Measurements from ENCODE around the gene KLK10.

KLK10 gene

GRCh38 chr19:51027126-51027806, 7.8 kb upstream of the KLK10 start:
- DNase-seq (ENCODE audit: low read depth, low spot score): no peak
- no peak overlapping the region; the same call in 1 of the 2 replicates for H3K4me3 ChIP-seq (ENCODE audit: low read length)
- H3K9me3 ChIP-seq (ENCODE audit: control insufficient read depth, insufficient read depth, low read length): no peaks in the 10 kb centered on the region
- WGBS (ENCODE audit: insufficient coverage, insufficient read length): no CpG with 5 or more reads among the region's 14 CpGs
- no peaks in the 10 kb centered on the region for H3K36me3 ChIP-seq (ENCODE audit: control insufficient read depth, insufficient read depth, low read length)
- H3K27ac ChIP-seq (ENCODE audit: low read length): no peak overlapping the region
- H3K27me3 ChIP-seq (ENCODE audit: control insufficient read depth, insufficient read depth, low read length): no peaks in the 10 kb centered on the region
- peaks cover 2% of the 10 kb centered on the region; the same call in 1 of the 2 replicates for H3K4me1 ChIP-seq (ENCODE audit: control insufficient read depth, insufficient read depth, low read length)

- no CpG with 5 or more reads among the region's 11 CpGs for WGBS (ENCODE audit: insufficient coverage, insufficient read length)
- Histone ChIP-seq H3K4me3 (ENCODE audit: low read length) (no peak within 1 kb of the TSS; the same call in 1 of the 2 replicates), H3K9me3 (ENCODE audit: control insufficient read depth, insufficient read depth, low read length) (no peaks in the 10 kb centered on the region), H3K27ac (ENCODE audit: low read length) (no peak within 1 kb of the TSS), H3K27me3 (ENCODE audit: control insufficient read depth, insufficient read depth, low read length) (no peaks in the 10 kb centered on the region), H3K36me3 (ENCODE audit: control insufficient read depth, insufficient read depth, low read length) (no peaks in the 10 kb centered on the region), H3K4me1 (ENCODE audit: control insufficient read depth, insufficient read depth, low read length) (peaks cover 2% of the 10 kb centered on the region; the same call in 1 of the 2 replicates)
- DNase-seq (ENCODE audit: low read depth, low spot score): no peak
These were observed 7.0 kb upstream of the KLK10 start, which contains the start of gene KLK11 for GRCh38 chr19:51026554-51026831. Gene KLK11 (minus strand): TSS chr19:51026616. CDS start chr19:51025631, 985 bp downstream.

- WGBS (ENCODE audit: insufficient coverage, insufficient read length): no CpG with 5 or more reads among the region's 18 CpGs
- H3K36me3 ChIP-seq (ENCODE audit: control insufficient read depth, insufficient read depth, low read length): no peaks in the 10 kb centered on the region
- H3K27me3 ChIP-seq (ENCODE audit: control insufficient read depth, insufficient read depth, low read length): no peaks in the 10 kb centered on the region
- no peak for DNase-seq (ENCODE audit: low read depth, low spot score)
- H3K4me1 ChIP-seq (ENCODE audit: control insufficient read depth, insufficient read depth, low read length): peaks cover 2% of the 10 kb centered on the region; the same call in 1 of the 2 replicates
- H3K9me3 ChIP-seq (ENCODE audit: control insufficient read depth, insufficient read depth, low read length): no peaks in the 10 kb centered on the region
- no peak overlapping the region for H3K4me3 ChIP-seq (ENCODE audit: low read length)
- H3K27ac ChIP-seq (ENCODE audit: low read length): no peak overlapping the region
These were observed 6.5 kb upstream of the KLK10 start for GRCh38 chr19:51025809-51026553.

GRCh38 chr19:51025401-51025800, 5.9 kb upstream of the KLK10 start:
- no peaks in the 10 kb centered on the region for H3K36me3 ChIP-seq (ENCODE audit: control insufficient read depth, insufficient read depth, low read length)
- H3K9me3 ChIP-seq (ENCODE audit: control insufficient read depth, insufficient read depth, low read length): no peaks in the 10 kb centered on the region
- WGBS (ENCODE audit: insufficient coverage, insufficient read length): no CpG with 5 or more reads among the region's 6 CpGs
- H3K4me3 ChIP-seq (ENCODE audit: low read length): no peak overlapping the region
- H3K27ac ChIP-seq (ENCODE audit: low read length): no peak overlapping the region
- DNase-seq (ENCODE audit: low read depth, low spot score): no peak
- H3K4me1 ChIP-seq (ENCODE audit: control insufficient read depth, insufficient read depth, low read length): peaks cover 2% of the 10 kb centered on the region; the same call in 1 of the 2 replicates
- H3K27me3 ChIP-seq (ENCODE audit: control insufficient read depth, insufficient read depth, low read length): no peaks in the 10 kb centered on the region

GRCh38 chr19:51024924-51025323, 5.4 kb upstream of the KLK10 start:
- no peaks in the 10 kb centered on the region for H3K36me3 ChIP-seq (ENCODE audit: control insufficient read depth, insufficient read depth, low read length)
- no CpG with 5 or more reads among the region's 5 CpGs for WGBS (ENCODE audit: insufficient coverage, insufficient read length)
- H3K4me1 ChIP-seq (ENCODE audit: control insufficient read depth, insufficient read depth, low read length): peaks cover 2% of the 10 kb centered on the region; the same call in 1 of the 2 replicates
- H3K4me3 ChIP-seq (ENCODE audit: low read length): no peak overlapping the region
- no peak for DNase-seq (ENCODE audit: low read depth, low spot score)
- no peak overlapping the region for H3K27ac ChIP-seq (ENCODE audit: low read length)
- no peaks in the 10 kb centered on the region for H3K27me3 ChIP-seq (ENCODE audit: control insufficient read depth, insufficient read depth, low read length)
- H3K9me3 ChIP-seq (ENCODE audit: control insufficient read depth, insufficient read depth, low read length): no peaks in the 10 kb centered on the region

GRCh38 chr19:51023946-51024345, 4.4 kb upstream of the KLK10 start:
- no peak overlapping the region for H3K27ac ChIP-seq (ENCODE audit: low read length)
- H3K9me3 ChIP-seq (ENCODE audit: control insufficient read depth, insufficient read depth, low read length): no peaks in the 10 kb centered on the region
- no peaks in the 10 kb centered on the region; the same call in 1 of the 2 replicates for H3K27me3 ChIP-seq (ENCODE audit: control insufficient read depth, insufficient read depth, low read length)
- DNase-seq (ENCODE audit: low read depth, low spot score): no peak
- H3K4me3 ChIP-seq (ENCODE audit: low read length): no peak overlapping the region
- H3K36me3 ChIP-seq (ENCODE audit: control insufficient read depth, insufficient read depth, low read length): no peaks in the 10 kb centered on the region
- WGBS (ENCODE audit: insufficient coverage, insufficient read length): 100% methylated on average over 1 of the region's 11 CpGs
- peaks cover 2% of the 10 kb centered on the region; the same call in 1 of the 2 replicates for H3K4me1 ChIP-seq (ENCODE audit: control insufficient read depth, insufficient read depth, low read length)

- Histone ChIP-seq H3K4me1 (ENCODE audit: control insufficient read depth, insufficient read depth, low read length) (peaks cover 2% of the 10 kb centered on the region; the same call in 1 of the 2 replicates), H3K27me3 (ENCODE audit: control insufficient read depth, insufficient read depth, low read length) (no peaks in the 10 kb centered on the region; the same call in 1 of the 2 replicates), H3K27ac (ENCODE audit: low read length) (no peak overlapping the region), H3K4me3 (ENCODE audit: low read length) (no peak overlapping the region), H3K36me3 (ENCODE audit: control insufficient read depth, insufficient read depth, low read length) (no peaks in the 10 kb centered on the region), H3K9me3 (ENCODE audit: control insufficient read depth, insufficient read depth, low read length) (no peaks in the 10 kb centered on the region)
- no peak for DNase-seq (ENCODE audit: low read depth, low spot score)
- 100% methylated on average over 1 of the region's 14 CpGs for WGBS (ENCODE audit: insufficient coverage, insufficient read length)
These were observed 3.0 kb upstream of the KLK10 start for GRCh38 chr19:51022526-51022925.

GRCh38 chr19:51020988-51021651, 1.6 kb upstream of the KLK10 start:
- no peak for DNase-seq (ENCODE audit: low read depth, low spot score)
- H3K4me3 ChIP-seq (ENCODE audit: low read length): no peak overlapping the region
- peaks cover under 1% of the 10 kb centered on the region; the same call in 1 of the 2 replicates for H3K4me1 ChIP-seq (ENCODE audit: control insufficient read depth, insufficient read depth, low read length)
- H3K27ac ChIP-seq (ENCODE audit: low read length): no peak overlapping the region
- no peaks in the 10 kb centered on the region; the same call in 1 of the 2 replicates for H3K27me3 ChIP-seq (ENCODE audit: control insufficient read depth, insufficient read depth, low read length)
- WGBS (ENCODE audit: insufficient coverage, insufficient read length): no CpG with 5 or more reads among the region's 7 CpGs
- H3K36me3 ChIP-seq (ENCODE audit: control insufficient read depth, insufficient read depth, low read length): no peaks in the 10 kb centered on the region
- H3K9me3 ChIP-seq (ENCODE audit: control insufficient read depth, insufficient read depth, low read length): no peaks in the 10 kb centered on the region

- DNase-seq (ENCODE audit: low read depth, low spot score): no peak
- H3K4me3 ChIP-seq (ENCODE audit: low read length): peak overlapping the region; percentile 48
- no peaks in the 10 kb centered on the region for H3K4me1 ChIP-seq (ENCODE audit: control insufficient read depth, insufficient read depth, low read length)
- H3K27ac ChIP-seq (ENCODE audit: low read length): no peak overlapping the region
- no peaks in the 10 kb centered on the region for H3K9me3 ChIP-seq (ENCODE audit: control insufficient read depth, insufficient read depth, low read length)
- H3K36me3 ChIP-seq (ENCODE audit: control insufficient read depth, insufficient read depth, low read length): no peaks in the 10 kb centered on the region
- no peaks in the 10 kb centered on the region; the same call in none of the 2 replicates for H3K27me3 ChIP-seq (ENCODE audit: control insufficient read depth, insufficient read depth, low read length)
- no CpG with 5 or more reads among the region's 68 CpGs for WGBS (ENCODE audit: insufficient coverage, insufficient read length)
These were observed 565 bp downstream of the KLK10 start for GRCh38 chr19:51018745-51019543.

All from iPS DF 6.9 (cell line).